Activated CD8-positive, alpha-beta T cell treated with anti-CD3 and anti-CD28 coated beads, Interleukin-2, amount 10 ng/mL, durations not matched to agents 7 days and 5 days (primary cell): ENCODE measurements around the gene FLNA. TPM values are rescaled to one million over a fixed set of nuclear protein-coding genes. Genes with fewer than 3 reads are reported as not detected.
A peak's percentile ranks its signal among the peaks of the same experiment; 100 is the strongest.

Source experiments
- ATAC-seq: fragments of 150-1000 bp; cut with Tn5 transposase; one replicate; pipeline ENCODE4 v1.10.0; 2021; ENCODE audit warnings: moderate library complexity
- CTCF ChIA-PET: fragments of 350-600 bp; sonication (Branson Sonifier 250); formaldehyde crosslinking; loops from one replicate; lab custom pipeline; 2021; ENCODE audit warnings: antibody characterized with exemption; lab: Charles Lee
- POLR2A ChIA-PET: fragments of 350-600 bp; sonication (Branson Sonifier 250); formaldehyde crosslinking; loops from one replicate; lab custom pipeline; 2021; ENCODE audit warnings: antibody characterized with exemption; lab: Charles Lee
- DNase-seq: peaks from one replicate; pipeline ENCODE4 v3.0.0-alpha.2; 2020
- H3K27ac Mint-ChIP-seq: one replicate; pipeline ENCODE4 v1.8.0; 2021; ENCODE audit warnings: mild to moderate bottlenecking, mixed read lengths
- H3K27me3 Mint-ChIP-seq: one replicate; pipeline ENCODE4 v1.8.0; 2021; ENCODE audit warnings: low read depth, mixed read lengths
- H3K36me3 Mint-ChIP-seq: one replicate; pipeline ENCODE4 v1.8.0; 2021; ENCODE audit warnings: low read depth, mixed read lengths
- H3K4me1 Mint-ChIP-seq: one replicate; pipeline ENCODE4 v1.8.0; 2021; ENCODE audit warnings: low read depth, mixed read lengths
- H3K4me3 Mint-ChIP-seq: one replicate; pipeline ENCODE4 v1.8.0; 2021; ENCODE audit warnings: mild to moderate bottlenecking, mixed read lengths
- H3K9me3 Mint-ChIP-seq: one replicate; pipeline ENCODE4 v1.8.0; 2022; ENCODE audit warnings: mixed read lengths; ENCODE audit not compliant: insufficient read depth
- total RNA-seq, 2 experiments: library from RNA; stranded (reverse); gene quantifications; one replicate each; pipeline ENCODE4 v1.2.3, GENCODE V29; 2021

The FLNA gene
- total RNA-seq, 2 experiments from 2014 or later, result 1,371 to 1,454 TPM

- no peak overlapping the region for H3K27ac Mint-ChIP-seq
- ATAC-seq (no peak), DNase-seq (no peak)
- POLR2A ChIA-PET, result no interaction called here
- no peaks in the 10 kb centered on the region for H3K27me3 Mint-ChIP-seq
- no peak overlapping the region for H3K4me3 Mint-ChIP-seq
- no peaks in the 10 kb centered on the region for H3K36me3 Mint-ChIP-seq
- CTCF ChIA-PET, result no interaction called here
- H3K9me3 Mint-ChIP-seq, result no peaks in the 10 kb centered on the region
- peaks cover 52% of the 10 kb centered on the region for H3K4me1 Mint-ChIP-seq
These were observed 50.9 kb downstream of the FLNA start for GRCh38 chrX:154323537-154323936.

GRCh38 chrX:154322890-154323289 is 51.5 kb downstream of the FLNA start:
- H3K4me3 Mint-ChIP-seq, result no peak overlapping the region
- H3K36me3 Mint-ChIP-seq, result no peaks in the 10 kb centered on the region
- H3K9me3 Mint-ChIP-seq, result no peaks in the 10 kb centered on the region
- H3K27me3 Mint-ChIP-seq, result no peaks in the 10 kb centered on the region
- CTCF ChIA-PET, result interaction anchor here (1.2 kb wide), 1 partner anchor 16 kb away, joined by 3 read pairs; no protein-coding TSS in a partner anchor
- POLR2A ChIA-PET, result no interaction called here
- DNase-seq (no peak), ATAC-seq (no peak)
- H3K4me1 Mint-ChIP-seq, result peaks cover 48% of the 10 kb centered on the region
- H3K27ac Mint-ChIP-seq, result no peak overlapping the region

DNA sequence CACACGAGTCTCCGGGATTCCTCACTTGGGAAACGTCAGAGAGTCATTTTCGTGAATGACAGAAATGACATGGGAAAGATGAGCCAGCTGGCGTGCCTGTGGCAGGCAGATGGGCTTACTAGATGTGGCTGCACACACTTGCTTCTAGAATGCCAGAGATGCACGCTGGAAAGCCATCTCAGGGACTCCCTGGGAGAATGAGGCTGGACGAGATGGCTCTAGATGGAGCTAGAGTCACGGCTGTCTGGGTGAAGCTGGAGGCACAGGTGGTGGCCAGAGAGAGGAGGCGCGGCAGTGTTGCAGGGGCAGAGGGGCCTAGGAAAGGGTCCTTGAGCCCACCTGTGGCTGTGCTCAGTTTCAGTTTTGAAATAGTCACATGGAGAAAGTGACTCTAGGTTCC is 52.8 kb downstream of the FLNA start:
- Mint-ChIP-seq H3K4me3 (no peak overlapping the region), H3K9me3 (no peaks in the 10 kb centered on the region), H3K36me3 (no peaks in the 10 kb centered on the region), H3K4me1 (peaks cover 43% of the 10 kb centered on the region), H3K27me3 (no peaks in the 10 kb centered on the region), H3K27ac (peak overlapping the region; percentile 48)
- ChIA-PET CTCF (no interaction called here), POLR2A (no interaction called here)
- DNase-seq (no peak), ATAC-seq (peak; percentile 51)

GRCh38 chrX:154321152-154321551 is 53.3 kb downstream of the FLNA start:
- ATAC-seq (no peak), DNase-seq (no peak)
- ChIA-PET POLR2A (no interaction called here), CTCF (no interaction called here)
- no peak overlapping the region for H3K4me3 Mint-ChIP-seq
- H3K36me3 Mint-ChIP-seq, result no peaks in the 10 kb centered on the region
- H3K4me1 Mint-ChIP-seq, result peaks cover 40% of the 10 kb centered on the region
- H3K9me3 Mint-ChIP-seq, result no peaks in the 10 kb centered on the region
- H3K27ac Mint-ChIP-seq, result peak overlapping the region; percentile 48
- H3K27me3 Mint-ChIP-seq, result no peaks in the 10 kb centered on the region

- H3K36me3 Mint-ChIP-seq, result no peaks in the 10 kb centered on the region
- no peaks in the 10 kb centered on the region for H3K9me3 Mint-ChIP-seq
- H3K27me3 Mint-ChIP-seq, result no peaks in the 10 kb centered on the region
- peak overlapping the region; percentile 30 for H3K27ac Mint-ChIP-seq
- no peak overlapping the region for H3K4me3 Mint-ChIP-seq
- no peak for DNase-seq
- ChIA-PET CTCF (no interaction called here), POLR2A (no interaction called here)
- ATAC-seq, result no peak
- H3K4me1 Mint-ChIP-seq, result peaks cover 33% of the 10 kb centered on the region
These were observed 54.0 kb downstream of the FLNA start for GRCh38 chrX:154320406-154320805.

DNA sequence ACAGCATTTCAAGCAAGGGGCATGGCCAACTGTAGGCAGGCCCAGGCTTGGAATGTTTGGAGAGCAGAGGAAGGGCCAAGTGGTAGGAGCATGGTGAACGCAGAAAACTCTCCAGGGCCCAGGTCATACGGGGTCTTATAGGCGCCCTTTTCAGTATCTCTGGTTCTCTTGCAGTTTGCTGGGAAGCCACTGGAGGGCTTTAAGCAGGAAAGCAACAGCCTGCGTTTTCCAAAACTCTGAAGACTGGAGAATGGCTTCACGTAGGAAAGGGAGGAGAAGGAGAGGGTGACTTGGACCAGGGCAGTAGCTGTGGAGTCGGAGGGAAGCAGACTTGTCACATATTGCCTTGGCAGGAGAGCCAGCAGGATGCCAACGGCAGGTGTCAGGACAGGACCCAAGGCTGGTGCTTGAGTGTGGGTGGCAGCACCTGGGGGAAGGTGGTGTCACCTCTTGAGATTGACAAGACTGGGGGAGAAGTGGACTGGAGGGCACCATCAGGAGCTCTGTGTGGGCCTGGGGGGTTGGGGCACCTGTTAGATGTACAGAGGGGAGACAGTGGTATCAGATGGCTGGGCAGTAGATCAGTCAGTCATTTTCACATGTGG is 56.9 kb downstream of the FLNA start:
- Mint-ChIP-seq H3K4me1 (peaks cover 46% of the 10 kb centered on the region), H3K4me3 (no peak overlapping the region), H3K27ac (no peak overlapping the region), H3K9me3 (no peaks in the 10 kb centered on the region), H3K36me3 (no peaks in the 10 kb centered on the region), H3K27me3 (no peaks in the 10 kb centered on the region)
- ChIA-PET POLR2A (no interaction called here), CTCF (interaction anchor here (0.9 to 2.8 kb wide), 4 partner anchors 9 to 16 kb away, joined by 3 to 10 read pairs (median 5); no protein-coding TSS in a partner anchor)
- DNase-seq, result no peak
- no peak for ATAC-seq

DNA sequence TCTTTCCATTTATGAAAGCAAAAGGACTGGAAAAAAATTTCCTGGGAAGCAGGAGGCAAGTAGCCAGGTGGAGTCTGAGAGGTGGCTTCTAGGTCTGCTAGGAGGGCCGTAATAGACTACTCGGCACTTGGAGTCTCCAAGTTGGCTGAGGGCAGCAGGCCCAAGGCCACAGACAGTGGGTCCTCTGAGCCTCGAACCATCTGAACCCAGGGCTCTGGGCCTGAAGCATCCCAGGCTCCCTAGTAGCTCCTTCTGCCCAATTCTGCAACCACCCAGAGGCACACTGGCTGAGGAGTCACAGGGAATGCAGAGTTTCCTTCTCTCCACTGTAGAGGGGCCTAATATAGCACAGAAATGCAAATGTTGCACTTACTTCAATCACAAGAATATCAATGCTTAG is 59.0 kb downstream of the FLNA start:
- Mint-ChIP-seq H3K4me3 (no peak overlapping the region), H3K9me3 (no peaks in the 10 kb centered on the region), H3K4me1 (peaks cover 42% of the 10 kb centered on the region), H3K27ac (no peak overlapping the region), H3K36me3 (no peaks in the 10 kb centered on the region), H3K27me3 (no peaks in the 10 kb centered on the region)
- CTCF ChIA-PET, result interaction anchor here (3.5 kb wide), 1 partner anchor 11 kb away, joined by 12 read pairs; no protein-coding TSS in a partner anchor
- no peak for DNase-seq
- no peak for ATAC-seq
- POLR2A ChIA-PET, result no interaction called here

DNA sequence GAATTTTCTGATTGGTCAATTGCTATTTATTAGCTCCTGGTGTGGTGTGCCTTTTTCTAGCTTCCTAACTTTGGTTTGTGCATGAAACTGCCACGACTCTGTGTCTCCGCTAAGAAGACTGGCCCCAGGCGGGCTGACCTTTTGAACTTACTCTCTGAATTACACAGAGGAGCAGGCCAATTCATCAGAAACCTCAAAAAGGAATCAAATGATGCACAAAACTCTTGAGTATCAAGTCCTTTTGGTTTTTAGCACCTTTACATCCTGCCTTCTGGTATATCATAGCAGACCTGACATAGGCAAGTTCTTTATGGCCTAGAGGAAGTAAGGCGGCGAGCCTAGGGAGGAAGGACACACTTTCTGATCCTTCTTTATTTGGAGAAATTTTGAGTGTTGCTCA is 61.3 kb downstream of the FLNA start:
- peak; percentile 64 for ATAC-seq

GRCh38 chrX:154312116-154312515 is 62.3 kb downstream of the FLNA start:
- H3K27me3 Mint-ChIP-seq, result no peaks in the 10 kb centered on the region
- DNase-seq (no peak), ATAC-seq (no peak)
- no peak overlapping the region for H3K4me3 Mint-ChIP-seq
- no peaks in the 10 kb centered on the region for H3K9me3 Mint-ChIP-seq
- H3K4me1 Mint-ChIP-seq, result peaks cover 49% of the 10 kb centered on the region
- no peaks in the 10 kb centered on the region for H3K36me3 Mint-ChIP-seq
- no peak overlapping the region for H3K27ac Mint-ChIP-seq
- CTCF ChIA-PET, result no interaction called here
- POLR2A ChIA-PET, result no interaction called here

More for the DNA sequence above, 61.3 kb downstream of the FLNA start:
- Mint-ChIP-seq H3K9me3 (no peaks in the 10 kb centered on the region), H3K27me3 (no peaks in the 10 kb centered on the region), H3K4me1 (peaks cover 46% of the 10 kb centered on the region), H3K4me3 (no peak overlapping the region), H3K27ac (peak overlapping the region; percentile 73), H3K36me3 (no peaks in the 10 kb centered on the region)
- POLR2A ChIA-PET, result no interaction called here
- CTCF ChIA-PET, result interaction anchor here (3.5 kb wide), 1 partner anchor 13 kb away, joined by 12 read pairs; no protein-coding TSS in a partner anchor
- peak; percentile 46 for DNase-seq

GRCh38 chrX:154310616-154311536 is 63.6 kb downstream of the FLNA start:
- Mint-ChIP-seq H3K4me1 (peaks cover 47% of the 10 kb centered on the region), H3K9me3 (no peaks in the 10 kb centered on the region), H3K27ac (no peak overlapping the region), H3K27me3 (no peaks in the 10 kb centered on the region), H3K36me3 (no peaks in the 10 kb centered on the region), H3K4me3 (no peak overlapping the region)
- POLR2A ChIA-PET, result no interaction called here
- ATAC-seq (no peak), DNase-seq (no peak)
- CTCF ChIA-PET, result interaction anchor here (2.8 kb wide), 1 partner anchor 18 kb away, joined by 25 read pairs; no protein-coding TSS in a partner anchor

DNA sequence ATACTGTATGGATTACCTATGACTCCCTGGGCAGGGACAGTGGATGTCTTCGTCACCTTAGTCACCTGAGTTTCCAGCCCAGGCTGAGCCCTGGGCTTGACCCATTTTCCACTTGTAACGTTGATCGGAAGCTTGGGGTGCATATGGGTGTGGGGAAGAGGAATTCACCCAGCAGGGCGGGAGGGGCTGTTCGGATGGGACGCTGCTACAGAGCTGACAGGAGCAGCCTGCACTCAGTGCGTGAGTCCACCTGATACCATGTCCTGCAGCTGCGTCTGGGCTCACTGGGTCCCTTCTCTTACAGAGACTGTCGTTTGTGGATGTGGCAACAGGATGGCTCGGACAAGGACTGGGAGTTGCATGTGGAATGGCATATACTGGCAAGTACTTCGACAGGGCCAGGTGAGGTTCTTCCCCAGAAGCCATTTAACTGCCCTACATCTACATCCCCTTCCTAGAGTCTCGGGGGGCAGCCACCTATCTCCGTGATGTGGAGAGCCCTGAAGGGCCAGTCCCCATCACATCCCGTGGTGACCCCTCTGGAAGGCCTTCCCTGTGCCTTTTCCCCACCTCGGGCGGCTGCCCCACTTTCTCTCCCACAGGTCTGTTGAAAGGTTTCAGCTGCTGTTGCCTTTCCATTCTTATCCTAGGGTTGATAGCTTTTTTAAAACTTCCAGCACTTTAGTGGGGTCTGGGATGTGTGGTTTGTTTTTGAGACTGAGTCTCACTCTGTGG is 65.2 kb downstream of the FLNA start:
- Mint-ChIP-seq H3K4me1 (peaks cover 47% of the 10 kb centered on the region), H3K27me3 (no peaks in the 10 kb centered on the region), H3K9me3 (no peaks in the 10 kb centered on the region), H3K4me3 (no peak overlapping the region), H3K36me3 (no peaks in the 10 kb centered on the region), H3K27ac (peak overlapping the region; percentile 87)
- ATAC-seq (no peak), DNase-seq (no peak)
- ChIA-PET CTCF (interaction anchor here (1.0 to 2.8 kb wide), 6 partner anchors 8 to 234 kb away, joined by 3 to 25 read pairs (median 8); no protein-coding TSS in a partner anchor), POLR2A (no interaction called here)
